Natural killer cell (primary cell): ENCODE data around the gene DNAH12. TPM values are rescaled to one million over a fixed set of nuclear protein-coding genes. Genes with fewer than 3 reads are reported as not detected.

Experiments used
- ATAC-seq, 3 donors: fragments of 150-1000 bp in 2 of 3; fragments of 200-7000 bp in 1 of 3; cut with Tn5 transposase; 1 replicate in 1 of 3; 2 replicates in 2 of 3; pipeline ENCODE4 v1.10.0; 2021; ENCODE audit warnings: mild to moderate bottlenecking in 2 of 3, moderate library complexity in 2 of 3
- DNase-seq, 2 donors: peaks; one replicate each; pipeline versions ENCODE4 v3.0.0 to v3.0.0-alpha.2; 2013 to 2021; ENCODE audit warnings: mixed read lengths in 1 of 2
- H3K27ac ChIP-seq: one replicate; pipeline ENCODE4 v1.5.1; 2013; ENCODE audit warnings: mild to moderate bottlenecking, low read length
- H3K27me3 ChIP-seq: one replicate; pipeline ENCODE4 v1.6.1; 2013; ENCODE audit warnings: low read length; ENCODE audit not compliant: control insufficient read depth, insufficient read depth
- H3K36me3 ChIP-seq: one replicate; pipeline ENCODE4 v1.6.1; 2013; ENCODE audit warnings: low read length; ENCODE audit not compliant: control insufficient read depth, insufficient read depth
- H3K4me1 ChIP-seq: one replicate; pipeline ENCODE4 v1.6.1; 2013; ENCODE audit warnings: low read length; ENCODE audit not compliant: control insufficient read depth, insufficient read depth
- H3K4me3 ChIP-seq: one replicate; pipeline ENCODE4 v1.5.1; 2013; ENCODE audit warnings: low read length
- H3K9me3 ChIP-seq: one replicate; pipeline ENCODE4 v1.6.1; 2013; ENCODE audit warnings: low read length; ENCODE audit not compliant: control insufficient read depth, insufficient read depth
- H3K27ac Mint-ChIP-seq, 2 donors: one replicate each; pipeline ENCODE4 v1.8.0; 2022; ENCODE audit warnings: mild to moderate bottlenecking in 2 of 2, mixed read lengths in 2 of 2, moderate library complexity in 1 of 2
- H3K27me3 Mint-ChIP-seq, 2 donors: one replicate each; pipeline ENCODE4 v1.8.0; 2022; ENCODE audit warnings: low read depth in 2 of 2, mixed read lengths in 2 of 2
- H3K36me3 Mint-ChIP-seq: one replicate; pipeline ENCODE4 v1.8.0; 2022; ENCODE audit warnings: mixed read lengths
- H3K4me1 Mint-ChIP-seq, 2 donors: one replicate each; pipeline ENCODE4 v1.8.0; 2022; ENCODE audit warnings: mixed read lengths in 2 of 2
- H3K4me3 Mint-ChIP-seq: one replicate; pipeline ENCODE4 v1.8.0; 2022; ENCODE audit warnings: mild to moderate bottlenecking, moderate library complexity, mixed read lengths
- H3K9me3 Mint-ChIP-seq, 2 donors: one replicate each; pipeline ENCODE4 v1.8.0; 2022; ENCODE audit warnings: mixed read lengths in 2 of 2
- CTCF ChIP-seq: fragments of 200-600 bp; IDR thresholded peaks from one replicate; pipeline ENCODE4 v1.8.0; 2022; ENCODE audit warnings: antibody characterized with exemption
- WGBS: methylation state at CpG from one replicate; pipeline ENCODE4 v1.1.7; 2013; ENCODE audit warnings: missing lambda C conversion rate; ENCODE audit not compliant: insufficient coverage; 5-methylcytosine and 5-hydroxymethylcytosine counted together
- intact Hi-C: fragments of 100-400 bp; cut with micrococcal nuclease; formaldehyde crosslinking; loops from one replicate; pipeline ENCODE4 v1.14.2; 2022
- total RNA-seq, 4 donors: library from RNA; stranded (reverse); fragments of 120-200 nt in 1 of 4; gene quantifications; one replicate each; pipeline versions ENCODE4 v1.2.3 to v1.2.4, GENCODE V29; 2013 to 2022

DNAH12 gene
- total RNA-seq, 3 donors from 2014 or later (not counting 1 experiment from before 2014, with no cell fraction given): 0.11 to 0.30 (median 0.21) TPM

GRCh38 chr3:57261119-57261518 lies 283.0 kb downstream of the DNAH12 start:
- no peak overlapping the region for H3K27ac ChIP-seq
- DNase-seq: no peak
- Mint-ChIP-seq H3K27ac (no peak overlapping the region), H3K4me1 (no peaks in the 10 kb centered on the region), H3K9me3 (peaks cover 0 to 3% of the 10 kb centered on the region in 2 donors), H3K27me3 (no peaks in the 10 kb centered on the region), H3K4me3 (no peak overlapping the region), H3K36me3 (peaks cover 32% of the 10 kb centered on the region)
- H3K36me3 ChIP-seq: peaks cover 51% of the 10 kb centered on the region
- H3K4me3 ChIP-seq: no peak overlapping the region
- intact Hi-C loops: no loop called here
- WGBS: 94% methylated on average over 2 of the region's 4 CpGs
- H3K4me1 ChIP-seq: no peaks in the 10 kb centered on the region
- no peak for TF ChIP-seq CTCF
- ATAC-seq: no peak
- H3K27me3 ChIP-seq: no peaks in the 10 kb centered on the region
- no peaks in the 10 kb centered on the region for H3K9me3 ChIP-seq

DNA sequence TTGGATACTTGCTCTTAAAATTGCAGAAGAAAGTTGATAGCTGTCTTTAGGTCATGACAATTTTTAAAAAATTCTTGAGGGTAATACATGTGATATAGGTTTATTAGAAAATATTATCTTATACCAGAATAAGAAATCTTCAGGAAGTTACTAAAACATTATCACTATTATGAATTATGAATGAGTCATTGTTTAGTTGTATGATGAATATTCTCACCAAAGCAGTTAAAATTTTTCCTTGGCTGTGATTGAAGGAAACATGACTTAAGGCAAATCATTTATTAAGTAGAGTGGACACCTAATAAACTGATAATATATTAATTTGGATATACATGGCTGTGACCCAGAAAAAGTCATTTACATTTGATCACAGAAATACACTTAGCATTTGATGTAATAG lies 286.5 kb downstream of the DNAH12 start:
- H3K27ac ChIP-seq: no peak overlapping the region
- peaks cover 53% of the 10 kb centered on the region for H3K36me3 ChIP-seq
- no peaks in the 10 kb centered on the region for H3K9me3 Mint-ChIP-seq
- H3K4me1 Mint-ChIP-seq: no peaks in the 10 kb centered on the region
- H3K36me3 Mint-ChIP-seq: peaks cover 10% of the 10 kb centered on the region
- DNase-seq: no peak
- no peaks in the 10 kb centered on the region for H3K27me3 Mint-ChIP-seq
- intact Hi-C loops: no loop called here
- no peak overlapping the region for H3K4me3 ChIP-seq
- H3K4me1 ChIP-seq: no peaks in the 10 kb centered on the region
- H3K9me3 ChIP-seq: no peaks in the 10 kb centered on the region
- no peak overlapping the region for H3K4me3 Mint-ChIP-seq
- H3K27me3 ChIP-seq: no peaks in the 10 kb centered on the region
- no peak for TF ChIP-seq CTCF
- H3K27ac Mint-ChIP-seq: no peak overlapping the region
- ATAC-seq: no peak

GRCh38 chr3:57256844-57257243 lies 287.3 kb downstream of the DNAH12 start:
- intact Hi-C loops: no loop called here
- ATAC-seq: no peak
- no peaks in the 10 kb centered on the region for H3K27me3 Mint-ChIP-seq
- Histone ChIP-seq H3K9me3 (no peaks in the 10 kb centered on the region), H3K36me3 (peaks cover 54% of the 10 kb centered on the region), H3K27me3 (no peaks in the 10 kb centered on the region), H3K4me1 (no peaks in the 10 kb centered on the region), H3K27ac (no peak overlapping the region), H3K4me3 (no peak overlapping the region)
- DNase-seq: no peak
- peaks cover 17% of the 10 kb centered on the region for H3K36me3 Mint-ChIP-seq
- no peaks in the 10 kb centered on the region for H3K9me3 Mint-ChIP-seq
- H3K27ac Mint-ChIP-seq: no peak overlapping the region
- 100% methylated on average over 3 of the region's 3 CpGs for WGBS
- H3K4me3 Mint-ChIP-seq: no peak overlapping the region
- no peaks in the 10 kb centered on the region for H3K4me1 Mint-ChIP-seq
- TF ChIP-seq CTCF: no peak

DNA sequence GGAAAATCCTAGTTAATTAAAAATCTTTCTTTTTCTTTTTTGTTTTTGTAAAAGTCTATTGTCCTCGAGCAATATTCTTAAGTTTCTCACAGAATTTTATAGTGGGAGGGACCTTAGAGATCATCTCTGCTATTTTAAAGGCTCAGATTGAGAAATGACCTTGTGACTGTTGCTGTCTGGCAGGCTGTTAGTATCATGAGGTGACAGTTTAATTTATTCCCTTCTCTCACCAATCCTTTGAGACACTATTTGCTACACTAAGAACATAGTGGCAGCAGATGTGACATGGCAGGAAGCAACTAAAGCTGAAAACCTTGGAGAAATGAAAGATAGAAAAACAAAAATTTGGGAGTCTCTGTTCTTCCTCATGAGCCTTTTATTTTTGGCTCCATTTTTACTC lies 291.7 kb downstream of the DNAH12 start:
- Mint-ChIP-seq H3K27me3 (no peaks in the 10 kb centered on the region), H3K36me3 (peaks cover 23% of the 10 kb centered on the region), H3K4me1 (no peaks in the 10 kb centered on the region), H3K9me3 (no peaks in the 10 kb centered on the region), H3K4me3 (no peak overlapping the region), H3K27ac (no peak overlapping the region)
- Histone ChIP-seq H3K36me3 (peaks cover 40% of the 10 kb centered on the region), H3K4me1 (no peaks in the 10 kb centered on the region), H3K9me3 (no peaks in the 10 kb centered on the region), H3K27me3 (no peaks in the 10 kb centered on the region), H3K27ac (no peak overlapping the region), H3K4me3 (no peak overlapping the region)
- WGBS: 83% methylated on average over 1 of the region's 1 CpG
- DNase-seq: no peak
- ATAC-seq: no peak
- no peak for TF ChIP-seq CTCF
- intact Hi-C loops: no loop called here
